ENCODE measurements around the gene KDM3A.

DNA sequence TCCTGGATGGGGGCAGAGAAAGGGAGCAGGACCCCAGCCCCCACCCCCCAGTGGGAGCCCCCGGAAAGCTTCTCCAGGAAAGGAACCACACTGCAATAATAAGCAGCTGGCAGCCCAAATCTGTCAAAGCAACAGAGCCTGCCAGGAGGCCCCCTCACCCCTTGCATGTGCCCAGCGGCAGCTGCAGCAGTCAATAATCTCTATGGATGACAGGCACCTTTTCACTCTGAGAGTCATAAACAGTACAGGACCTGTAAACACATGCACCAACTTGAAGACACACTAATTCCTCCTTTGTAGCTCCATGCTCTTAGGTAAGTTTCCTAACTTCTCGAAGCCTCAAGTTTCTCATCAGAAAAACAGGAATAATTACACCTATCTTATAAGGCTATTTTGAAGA lies 26.2 kb upstream of the KDM3A start:
- TF ChIP-seq ARNTL (CRISPR knock-in tag; IDR thresholded peaks at IDR 0.05; ENCODE audit: borderline replicate concordance, low read depth) (no peak), ZNF8 (CRISPR knock-in tag; IDR thresholded peaks at IDR 0.05) (no peak), ESRRG (CRISPR knock-in tag; IDR thresholded peaks at IDR 0.05) (no peak), ZFP30 (CRISPR knock-in tag; IDR thresholded peaks at IDR 0.05) (no peak), BACH2 (CRISPR knock-in tag; IDR thresholded peaks at IDR 0.05; ENCODE audit: borderline replicate concordance) (no peak)
- TF ChIP-seq, protein P1, sequence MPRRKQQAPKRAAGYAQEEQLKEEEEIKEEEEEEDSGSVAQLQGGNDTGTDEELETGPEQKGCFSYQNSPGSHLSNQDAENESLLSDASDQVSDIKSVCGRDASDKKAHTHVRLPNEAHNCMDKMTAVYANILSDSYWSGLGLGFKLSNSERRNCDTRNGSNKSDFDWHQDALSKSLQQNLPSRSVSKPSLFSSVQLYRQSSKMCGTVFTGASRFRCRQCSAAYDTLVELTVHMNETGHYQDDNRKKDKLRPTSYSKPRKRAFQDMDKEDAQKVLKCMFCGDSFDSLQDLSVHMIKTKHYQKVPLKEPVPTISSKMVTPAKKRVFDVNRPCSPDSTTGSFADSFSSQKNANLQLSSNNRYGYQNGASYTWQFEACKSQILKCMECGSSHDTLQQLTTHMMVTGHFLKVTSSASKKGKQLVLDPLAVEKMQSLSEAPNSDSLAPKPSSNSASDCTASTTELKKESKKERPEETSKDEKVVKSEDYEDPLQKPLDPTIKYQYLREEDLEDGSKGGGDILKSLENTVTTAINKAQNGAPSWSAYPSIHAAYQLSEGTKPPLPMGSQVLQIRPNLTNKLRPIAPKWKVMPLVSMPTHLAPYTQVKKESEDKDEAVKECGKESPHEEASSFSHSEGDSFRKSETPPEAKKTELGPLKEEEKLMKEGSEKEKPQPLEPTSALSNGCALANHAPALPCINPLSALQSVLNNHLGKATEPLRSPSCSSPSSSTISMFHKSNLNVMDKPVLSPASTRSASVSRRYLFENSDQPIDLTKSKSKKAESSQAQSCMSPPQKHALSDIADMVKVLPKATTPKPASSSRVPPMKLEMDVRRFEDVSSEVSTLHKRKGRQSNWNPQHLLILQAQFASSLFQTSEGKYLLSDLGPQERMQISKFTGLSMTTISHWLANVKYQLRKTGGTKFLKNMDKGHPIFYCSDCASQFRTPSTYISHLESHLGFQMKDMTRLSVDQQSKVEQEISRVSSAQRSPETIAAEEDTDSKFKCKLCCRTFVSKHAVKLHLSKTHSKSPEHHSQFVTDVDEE (CRISPR knock-in tag; IDR thresholded peaks at IDR 0.05), result no peak
- TF ChIP-seq, protein P2, sequence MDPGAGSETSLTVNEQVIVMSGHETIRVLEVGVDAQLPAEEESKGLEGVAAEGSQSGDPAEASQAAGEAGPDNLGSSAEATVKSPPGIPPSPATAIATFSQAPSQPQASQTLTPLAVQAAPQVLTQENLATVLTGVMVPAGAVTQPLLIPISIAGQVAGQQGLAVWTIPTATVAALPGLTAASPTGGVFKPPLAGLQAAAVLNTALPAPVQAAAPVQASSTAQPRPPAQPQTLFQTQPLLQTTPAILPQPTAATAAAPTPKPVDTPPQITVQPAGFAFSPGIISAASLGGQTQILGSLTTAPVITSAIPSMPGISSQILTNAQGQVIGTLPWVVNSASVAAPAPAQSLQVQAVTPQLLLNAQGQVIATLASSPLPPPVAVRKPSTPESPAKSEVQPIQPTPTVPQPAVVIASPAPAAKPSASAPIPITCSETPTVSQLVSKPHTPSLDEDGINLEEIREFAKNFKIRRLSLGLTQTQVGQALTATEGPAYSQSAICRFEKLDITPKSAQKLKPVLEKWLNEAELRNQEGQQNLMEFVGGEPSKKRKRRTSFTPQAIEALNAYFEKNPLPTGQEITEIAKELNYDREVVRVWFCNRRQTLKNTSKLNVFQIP (CRISPR knock-in tag; IDR thresholded peaks at IDR 0.05; ENCODE audit: borderline replicate concordance, low read depth), result no peak
- TF ChIP-seq, protein P3, sequence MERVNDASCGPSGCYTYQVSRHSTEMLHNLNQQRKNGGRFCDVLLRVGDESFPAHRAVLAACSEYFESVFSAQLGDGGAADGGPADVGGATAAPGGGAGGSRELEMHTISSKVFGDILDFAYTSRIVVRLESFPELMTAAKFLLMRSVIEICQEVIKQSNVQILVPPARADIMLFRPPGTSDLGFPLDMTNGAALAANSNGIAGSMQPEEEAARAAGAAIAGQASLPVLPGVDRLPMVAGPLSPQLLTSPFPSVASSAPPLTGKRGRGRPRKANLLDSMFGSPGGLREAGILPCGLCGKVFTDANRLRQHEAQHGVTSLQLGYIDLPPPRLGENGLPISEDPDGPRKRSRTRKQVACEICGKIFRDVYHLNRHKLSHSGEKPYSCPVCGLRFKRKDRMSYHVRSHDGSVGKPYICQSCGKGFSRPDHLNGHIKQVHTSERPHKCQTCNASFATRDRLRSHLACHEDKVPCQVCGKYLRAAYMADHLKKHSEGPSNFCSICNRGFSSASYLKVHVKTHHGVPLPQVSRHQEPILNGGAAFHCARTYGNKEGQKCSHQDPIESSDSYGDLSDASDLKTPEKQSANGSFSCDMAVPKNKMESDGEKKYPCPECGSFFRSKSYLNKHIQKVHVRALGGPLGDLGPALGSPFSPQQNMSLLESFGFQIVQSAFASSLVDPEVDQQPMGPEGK (CRISPR knock-in tag; IDR thresholded peaks at IDR 0.05; ENCODE audit: borderline replicate concordance), result no peak
- TF ChIP-seq, protein P4, sequence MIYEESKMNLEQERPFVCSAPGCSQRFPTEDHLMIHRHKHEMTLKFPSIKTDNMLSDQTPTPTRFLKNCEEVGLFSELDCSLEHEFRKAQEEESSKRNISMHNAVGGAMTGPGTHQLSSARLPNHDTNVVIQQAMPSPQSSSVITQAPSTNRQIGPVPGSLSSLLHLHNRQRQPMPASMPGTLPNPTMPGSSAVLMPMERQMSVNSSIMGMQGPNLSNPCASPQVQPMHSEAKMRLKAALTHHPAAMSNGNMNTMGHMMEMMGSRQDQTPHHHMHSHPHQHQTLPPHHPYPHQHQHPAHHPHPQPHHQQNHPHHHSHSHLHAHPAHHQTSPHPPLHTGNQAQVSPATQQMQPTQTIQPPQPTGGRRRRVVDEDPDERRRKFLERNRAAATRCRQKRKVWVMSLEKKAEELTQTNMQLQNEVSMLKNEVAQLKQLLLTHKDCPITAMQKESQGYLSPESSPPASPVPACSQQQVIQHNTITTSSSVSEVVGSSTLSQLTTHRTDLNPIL (CRISPR knock-in tag; IDR thresholded peaks at IDR 0.05; ENCODE audit: low read depth), result no peak
